ENCODE measurements around the gene TMC5. TPM values are rescaled to one million over a fixed set of nuclear protein-coding genes. Genes with fewer than 3 reads are reported as not detected.

Gene TMC5
- total and polyA plus RNA-seq, 2 of the 8 experiments (the other 6 are each of a cell fraction or from before 2014, with no cell fraction given) = 1.6 to 1.8 TPM

- no peak overlapping the region for H2BK5ac ChIP-seq (ENCODE audit: low read depth, low read length)
- FAIRE-seq (no peak), DNase-seq (ENCODE audit: low read depth in 1 of 2, low spot score in 2 of 2) (no peak)
- H2AK5ac ChIP-seq (ENCODE audit: low read depth, low read length) = no peak overlapping the region
- no peaks in the 10 kb centered on the region for H3K23me2 ChIP-seq (ENCODE audit: low read depth, low read length)
- no peaks in the 10 kb centered on the region for H3K36me3 ChIP-seq (ENCODE audit: control insufficient read depth in 2 of 4, insufficient read depth in 4 of 4, low read length in 3 of 4)
- H3K56ac ChIP-seq (replicated peaks; ENCODE audit: insufficient read length, low read depth, low read length) = no peak overlapping the region
- ChIA-PET CTCF (ENCODE audit: partially characterized antibody) (interaction anchor here (1.1 to 1.5 kb wide), 6 partner anchors 9 to 50 kb away, joined by 3 to 5 read pairs (median 4); no protein-coding TSS in a partner anchor), POLR2A (ENCODE audit: partially characterized antibody) (interaction anchor here (1.4 kb wide), 1 partner anchor 132 kb away, joined by 3 read pairs; no protein-coding TSS in a partner anchor)
- no peaks in the 10 kb centered on the region for H4K20me1 ChIP-seq (replicated peaks in 1 of 2; ENCODE audit: control insufficient read depth in 1 of 2, insufficient read depth in 2 of 2, low read length in 2 of 2)
- no peak overlapping the region for H3K23ac ChIP-seq (ENCODE audit: insufficient read length)
- H3K4me2 ChIP-seq (ENCODE audit: insufficient read depth in 1 of 2, low read depth in 2 of 2, low read length in 2 of 2) = no peak overlapping the region
- H4K91ac ChIP-seq (replicated peaks; ENCODE audit: insufficient read length, low read length) = no peak overlapping the region
- H3K9ac ChIP-seq (replicated peaks in 1 of 4; ENCODE audit: extremely low read depth in 1 of 4, low read depth in 3 of 4, low read length in 3 of 4) = no peak overlapping the region
- H3K79me1 ChIP-seq (ENCODE audit: low read depth, low read length) = no peaks in the 10 kb centered on the region
- H3K79me2 ChIP-seq (ENCODE audit: control insufficient read depth in 1 of 2, insufficient read depth in 2 of 2, low read length in 2 of 2) = no peaks in the 10 kb centered on the region
- H2BK120ac ChIP-seq (replicated peaks; ENCODE audit: low read depth, low read length) = no peak overlapping the region
- H2BK15ac ChIP-seq (ENCODE audit: low read length) = no peak overlapping the region
- no peaks in the 10 kb centered on the region for H3K27me3 ChIP-seq (replicated peaks in 1 of 4; ENCODE audit: control insufficient read depth in 3 of 4, extremely low read depth in 1 of 4, insufficient read depth in 3 of 4, low read length in 3 of 4)
- H2BK12ac ChIP-seq (ENCODE audit: low read depth, low read length) = no peak overlapping the region
- no peak overlapping the region for H4K5ac ChIP-seq (ENCODE audit: insufficient read length, low read depth, low read length)
- H3K4me1 ChIP-seq (replicated peaks in 1 of 4; ENCODE audit: control insufficient read depth in 3 of 4, insufficient read depth in 4 of 4, low read length in 3 of 4) = no peaks in the 10 kb centered on the region
- no peak overlapping the region for H3K4ac ChIP-seq (replicated peaks; ENCODE audit: insufficient read length, low read depth, low read length)
- no peak overlapping the region for H3K27ac ChIP-seq (ENCODE audit: low read depth, low read length)
- H4K8ac ChIP-seq (ENCODE audit: extremely low read depth, insufficient read depth, low read length) = no peak overlapping the region
- 87% methylated on average over 8 of the region's 8 CpGs; no CpG with 5 or more reads in 1 of the 2 experiments for WGBS, 2 experiments (ENCODE audit: extremely low coverage in 1 of 2, insufficient coverage in 1 of 2, insufficient read length in 1 of 2, insufficient replicate concordance in 2 of 2, low coverage in 1 of 2, low lambda C conversion rate in 2 of 2, missing lambda C conversion rate in 1 of 2)
- H2BK20ac ChIP-seq (ENCODE audit: low read length) = no peak overlapping the region
- no peak overlapping the region for H3K18ac ChIP-seq (ENCODE audit: extremely low read depth, low read length)
- no peak overlapping the region for H2AFZ ChIP-seq (ENCODE audit: low read length)
- no peaks in the 10 kb centered on the region for H3K9me3 ChIP-seq (ENCODE audit: insufficient read depth in 2 of 2, low read depth in 1 of 2, low read length in 1 of 2)
- no peak overlapping the region for H3K14ac ChIP-seq (ENCODE audit: insufficient read length)
- H3K4me3 ChIP-seq (ENCODE audit: extremely low read depth in 1 of 4, insufficient read depth in 2 of 4, low read depth in 3 of 4, low read length in 4 of 4) = no peak overlapping the region
- no peak for TF ChIP-seq SP2 (IDR thresholded peaks at IDR 0.05; ENCODE audit: low read length)
- no peak for TF ChIP-seq TBP (IDR thresholded peaks at IDR 0.05; ENCODE audit: low read depth, low read length)
- no peak for TF ChIP-seq BACH1 (IDR thresholded peaks at IDR 0.05; ENCODE audit: low read length)
- no peak for TF ChIP-seq RXRA (IDR thresholded peaks at IDR 0.05; ENCODE audit: insufficient read depth, low read depth, low read length)
- TF ChIP-seq ASH2L (IDR thresholded peaks at IDR 0.05; ENCODE audit: low read length) = no peak
- TF ChIP-seq TAF1 (IDR thresholded peaks at IDR 0.05; ENCODE audit: low read depth, low read length) = no peak
- TF ChIP-seq BCL11A (IDR thresholded peaks at IDR 0.05; ENCODE audit: low read depth in 2 of 2, low read length in 2 of 2) = no peak
- no peak for TF ChIP-seq SRF (IDR thresholded peaks at IDR 0.05; ENCODE audit: low read depth, low read length)
- TF ChIP-seq SUZ12 (IDR thresholded peaks at IDR 0.05; ENCODE audit: low read length) = no peak
- TF ChIP-seq CBX8 (IDR thresholded peaks at IDR 0.05; ENCODE audit: borderline replicate concordance, low read depth, low read length) = no peak
- TF ChIP-seq EGR1 (IDR thresholded peaks at IDR 0.05; ENCODE audit: borderline replicate concordance, low read depth, low read length) = no peak
- TF ChIP-seq MAFK (IDR thresholded peaks at IDR 0.05; ENCODE audit: low read depth, low read length) = no peak
- no peak for TF ChIP-seq JUND (IDR thresholded peaks at IDR 0.05; ENCODE audit: low read length)
- no peak for TF ChIP-seq EZH2 (IDR thresholded peaks at IDR 0.05; ENCODE audit: low read depth, low read length, severe bottlenecking)
- no peak for TF ChIP-seq CEBPB (IDR thresholded peaks at IDR 0.05; ENCODE audit: low read depth, low read length)
- TF ChIP-seq KDM1A (IDR thresholded peaks at IDR 0.05; ENCODE audit: borderline replicate concordance, low read length) = no peak
These were observed 6.8 kb downstream of the TMC5 start for GRCh38 chr16:19424478-19424877.
